ENCODE measurements around the gene TRAPPC12.

Gene TRAPPC12

DNA sequence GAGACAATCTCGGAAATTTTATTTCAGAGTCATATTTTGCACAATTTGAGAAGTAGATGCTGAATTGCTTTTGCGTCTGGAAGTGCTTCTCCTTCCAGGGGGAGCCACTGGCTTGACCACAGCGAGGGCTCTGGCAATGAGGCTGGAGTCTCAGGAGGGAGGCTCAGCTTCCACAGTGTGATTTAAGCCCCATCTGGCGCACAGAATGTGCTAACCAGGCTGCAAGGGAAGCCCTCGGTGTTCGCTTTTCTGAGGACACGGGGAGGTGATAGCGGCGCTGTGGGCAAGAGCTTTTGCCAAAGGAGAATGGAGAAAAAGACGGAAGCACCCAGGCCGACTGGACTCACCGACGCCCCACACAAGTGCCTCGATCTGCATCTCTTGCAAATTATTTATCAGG, 87.5 kb downstream of the TRAPPC12 start:
- H3K27me3 ChIP-seq (replicated peaks; ENCODE audit: control insufficient read depth, insufficient read depth, low read length) = no peaks in the 10 kb centered on the region
- TF ChIP-seq, protein P1, sequence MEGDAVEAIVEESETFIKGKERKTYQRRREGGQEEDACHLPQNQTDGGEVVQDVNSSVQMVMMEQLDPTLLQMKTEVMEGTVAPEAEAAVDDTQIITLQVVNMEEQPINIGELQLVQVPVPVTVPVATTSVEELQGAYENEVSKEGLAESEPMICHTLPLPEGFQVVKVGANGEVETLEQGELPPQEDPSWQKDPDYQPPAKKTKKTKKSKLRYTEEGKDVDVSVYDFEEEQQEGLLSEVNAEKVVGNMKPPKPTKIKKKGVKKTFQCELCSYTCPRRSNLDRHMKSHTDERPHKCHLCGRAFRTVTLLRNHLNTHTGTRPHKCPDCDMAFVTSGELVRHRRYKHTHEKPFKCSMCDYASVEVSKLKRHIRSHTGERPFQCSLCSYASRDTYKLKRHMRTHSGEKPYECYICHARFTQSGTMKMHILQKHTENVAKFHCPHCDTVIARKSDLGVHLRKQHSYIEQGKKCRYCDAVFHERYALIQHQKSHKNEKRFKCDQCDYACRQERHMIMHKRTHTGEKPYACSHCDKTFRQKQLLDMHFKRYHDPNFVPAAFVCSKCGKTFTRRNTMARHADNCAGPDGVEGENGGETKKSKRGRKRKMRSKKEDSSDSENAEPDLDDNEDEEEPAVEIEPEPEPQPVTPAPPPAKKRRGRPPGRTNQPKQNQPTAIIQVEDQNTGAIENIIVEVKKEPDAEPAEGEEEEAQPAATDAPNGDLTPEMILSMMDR (IDR thresholded peaks at IDR 0.05; ENCODE audit: insufficient read depth, low read length, poor library complexity, severe bottlenecking) = no peak
- H3K4me3 ChIP-seq (replicated peaks; ENCODE audit: low read depth, low read length) = no peak overlapping the region
- H3K36me3 ChIP-seq (ENCODE audit: control insufficient read depth, insufficient read depth, low read length) = peaks cover 31% of the 10 kb centered on the region
- no peak for DNase-seq (ENCODE audit: extremely low read depth, insufficient read length)

DNA sequence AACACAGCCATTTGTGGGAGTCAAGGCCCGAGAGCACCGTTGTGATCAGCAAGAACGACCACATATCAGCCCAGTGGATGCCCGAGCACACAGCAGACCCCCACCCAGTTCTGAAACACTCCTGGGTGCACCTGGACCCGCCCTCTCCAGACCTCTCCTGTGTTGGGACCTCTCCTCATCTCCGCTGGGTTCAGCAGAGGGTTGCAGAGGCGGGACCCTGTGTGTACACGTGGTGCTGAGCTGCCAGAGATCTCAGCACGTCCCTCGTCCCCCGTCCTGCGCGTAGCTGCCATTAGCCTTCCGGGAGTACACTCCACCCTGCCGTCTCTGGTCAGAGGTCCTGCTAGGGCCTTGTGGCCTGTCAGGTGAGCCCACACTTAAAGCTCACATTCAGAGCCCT, 88.2 kb downstream of the TRAPPC12 start:
- Histone ChIP-seq H3K27me3 (replicated peaks; ENCODE audit: control insufficient read depth, insufficient read depth, low read length) (no peaks in the 10 kb centered on the region), H3K4me3 (replicated peaks; ENCODE audit: low read depth, low read length) (no peak overlapping the region), H3K36me3 (ENCODE audit: control insufficient read depth, insufficient read depth, low read length) (peaks cover 35% of the 10 kb centered on the region)
- TF ChIP-seq, protein P1 (IDR thresholded peaks at IDR 0.05; ENCODE audit: insufficient read depth, low read length, poor library complexity, severe bottlenecking) = no peak
- no peak for DNase-seq (ENCODE audit: extremely low read depth, insufficient read length)

GRCh38 chr2:3468296-3468988, 88.9 kb downstream of the TRAPPC12 start:
- TF ChIP-seq, protein P1 (IDR thresholded peaks at IDR 0.05; ENCODE audit: insufficient read depth, low read length, poor library complexity, severe bottlenecking) = no peak
- H3K4me3 ChIP-seq (replicated peaks; ENCODE audit: low read depth, low read length) = no peak overlapping the region
- DNase-seq (ENCODE audit: extremely low read depth, insufficient read length) = no peak
- peaks cover 32% of the 10 kb centered on the region for H3K36me3 ChIP-seq (ENCODE audit: control insufficient read depth, insufficient read depth, low read length)
- H3K27me3 ChIP-seq (replicated peaks; ENCODE audit: control insufficient read depth, insufficient read depth, low read length) = no peaks in the 10 kb centered on the region

GRCh38 chr2:3469486-3469885, 90.0 kb downstream of the TRAPPC12 start:
- TF ChIP-seq, protein P1 (IDR thresholded peaks at IDR 0.05; ENCODE audit: insufficient read depth, low read length, poor library complexity, severe bottlenecking) = no peak
- Histone ChIP-seq H3K36me3 (ENCODE audit: control insufficient read depth, insufficient read depth, low read length) (peaks cover 30% of the 10 kb centered on the region), H3K27me3 (replicated peaks; ENCODE audit: control insufficient read depth, insufficient read depth, low read length) (no peaks in the 10 kb centered on the region), H3K4me3 (replicated peaks; ENCODE audit: low read depth, low read length) (no peak overlapping the region)
- DNase-seq (ENCODE audit: extremely low read depth, insufficient read length) = no peak

DNA sequence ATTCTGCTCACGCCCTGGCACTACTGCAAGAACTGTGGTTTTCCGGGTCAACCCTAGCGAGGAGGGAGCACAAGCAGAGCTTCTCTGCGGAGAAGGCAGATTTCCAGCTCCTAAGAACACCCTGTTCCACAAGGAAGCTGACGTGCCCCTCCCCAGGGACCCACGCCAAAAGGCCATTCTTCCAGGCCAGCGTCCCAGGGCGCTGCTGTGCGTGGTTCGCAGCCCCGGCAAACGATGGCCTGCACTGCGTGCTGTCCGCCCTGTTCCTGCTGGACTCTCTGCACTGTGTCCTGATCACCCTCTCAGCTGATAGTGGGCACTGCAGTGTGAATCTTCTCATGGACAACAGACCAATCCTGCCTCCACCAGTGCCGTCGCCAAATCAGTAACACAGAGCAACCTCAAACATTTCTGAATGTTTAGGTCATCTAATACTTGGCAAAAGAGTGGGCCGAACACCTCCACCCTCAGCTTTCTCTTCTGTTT, 90.7 kb downstream of the TRAPPC12 start:
- no peak overlapping the region for H3K4me3 ChIP-seq (replicated peaks; ENCODE audit: low read depth, low read length)
- TF ChIP-seq, protein P1 (IDR thresholded peaks at IDR 0.05; ENCODE audit: insufficient read depth, low read length, poor library complexity, severe bottlenecking) = no peak
- DNase-seq (ENCODE audit: extremely low read depth, insufficient read length) = no peak
- peaks cover 28% of the 10 kb centered on the region for H3K36me3 ChIP-seq (ENCODE audit: control insufficient read depth, insufficient read depth, low read length)
- no peaks in the 10 kb centered on the region for H3K27me3 ChIP-seq (replicated peaks; ENCODE audit: control insufficient read depth, insufficient read depth, low read length)

Measured in GM06990 (cell line).